WTC11 (cell line): ENCODE results near the gene IL34. TPM values are rescaled to one million over a fixed set of nuclear protein-coding genes. Genes with fewer than 3 reads are reported as not detected.

ENCODE experiments used
- ATAC-seq: fragments of 200-7000 bp; cut with Tn5 transposase; 2 replicates; pipeline ENCODE4 v1.10.0; 2021; ENCODE audit warnings: mild to moderate bottlenecking, moderate library complexity
- Bru-seq: library from RNA; stranded (reverse); fragments of 400-500 nt; gene quantifications from one replicate; lab custom pipeline; 2021; lab: Mats Ljungman, UMichigan
- CTCF ChIA-PET: fragments of 300-600 bp; sonication (Branson Sonifier 250); formaldehyde crosslinking; loops from one replicate; lab custom pipeline; 2021; ENCODE audit warnings: antibody characterized with exemption; lab: Charles Lee
- POLR2A ChIA-PET: fragments of 350-600 bp; sonication (Branson Sonifier 250); formaldehyde crosslinking; loops from one replicate; lab custom pipeline; 2021; ENCODE audit warnings: antibody characterized with exemption; lab: Charles Lee
- DNase-seq: peaks from one replicate; pipeline ENCODE4 v3.0.0; 2021; ENCODE audit warnings: low spot score
- H3K27ac Mint-ChIP-seq: 2 replicates; pipeline ENCODE4 v1.8.0; 2021; ENCODE audit warnings: mixed read lengths
- H3K27me3 Mint-ChIP-seq: 2 replicates; pipeline ENCODE4 v1.8.0; 2021; ENCODE audit warnings: low read depth, mild to moderate bottlenecking, moderate library complexity, mixed read lengths
- H3K36me3 Mint-ChIP-seq: 2 replicates; pipeline ENCODE4 v1.8.0; 2021; ENCODE audit warnings: mixed read lengths
- H3K4me1 Mint-ChIP-seq: 2 replicates; pipeline ENCODE4 v1.8.0; 2022; ENCODE audit warnings: mixed read lengths
- H3K4me3 Mint-ChIP-seq: 2 replicates; pipeline ENCODE4 v1.8.0; 2021; ENCODE audit warnings: mild to moderate bottlenecking, moderate library complexity, mixed read lengths
- H3K9me3 Mint-ChIP-seq: 2 replicates; pipeline ENCODE4 v1.8.0; 2021; ENCODE audit warnings: mixed read lengths
- CBFB ChIP-seq: sonication (generic); formaldehyde crosslinking; IDR thresholded peaks from 2 replicates; pipeline ENCODE4 v1.8.1; 2022; ENCODE audit warnings: mild to moderate bottlenecking, low read depth, missing genetic modification reagents
- MXD4 ChIP-seq: fragments of 250-450 bp; sonication (Bioruptor Pico); IDR thresholded peaks from 2 replicates; pipeline ENCODE4 v1.8.0; 2021; ENCODE audit warnings: mild to moderate bottlenecking, moderate library complexity, borderline replicate concordance
- NR2C2 ChIP-seq: sonication (generic); formaldehyde crosslinking; IDR thresholded peaks from 2 replicates; pipeline ENCODE4 v1.8.0; 2022; ENCODE audit warnings: mild to moderate bottlenecking, missing genetic modification reagents
- NR3C1 ChIP-seq: sonication (generic); formaldehyde crosslinking; conservative IDR thresholded peaks from 2 replicates; pipeline ENCODE4 v1.8.1; 2023; ENCODE audit warnings: low read depth, mild to moderate bottlenecking, missing genetic modification reagents
- PRRX2 ChIP-seq: fragments of 250-450 bp; sonication (Bioruptor Pico); IDR thresholded peaks from 2 replicates; pipeline ENCODE4 v1.8.0; 2021; ENCODE audit warnings: mild to moderate bottlenecking
- SMAD4 ChIP-seq: sonication (generic); formaldehyde crosslinking; IDR thresholded peaks from 2 replicates; pipeline ENCODE4 v1.8.0; 2022; ENCODE audit warnings: mild to moderate bottlenecking, missing genetic modification reagents
- TEAD1 ChIP-seq: sonication (generic); formaldehyde crosslinking; IDR thresholded peaks from 2 replicates; pipeline ENCODE4 v1.8.0; 2022; ENCODE audit warnings: mild to moderate bottlenecking, missing genetic modification reagents
- TEAD4 ChIP-seq: sonication (generic); formaldehyde crosslinking; IDR thresholded peaks from 2 replicates; pipeline ENCODE4 v1.8.0; 2022; ENCODE audit warnings: mild to moderate bottlenecking, missing genetic modification reagents
- ZBTB21 ChIP-seq: sonication (generic); formaldehyde crosslinking; IDR thresholded peaks from 2 replicates; pipeline ENCODE4 v1.8.1; 2023; ENCODE audit warnings: mild to moderate bottlenecking, missing genetic modification reagents, borderline replicate concordance
- ZNF121 ChIP-seq: sonication (generic); formaldehyde crosslinking; IDR thresholded peaks from 2 replicates; pipeline ENCODE4 v1.8.0; 2023; ENCODE audit warnings: missing genetic modification reagents
- long read RNA-seq, 3 experiments: library from RNA in 1 of 3; library from capped mRNA in 1 of 3; library from polyadenylated mRNA in 1 of 3; unstranded in 2 of 3; stranded (forward) in 1 of 3; transcript quantifications; one replicate each; pipeline ENCODE4 v2.0.0, GENCODE V29; 2021
- total RNA-seq: library from RNA; stranded (reverse); gene quantifications from 3 replicates; pipeline ENCODE4 v1.2.3, GENCODE V29; 2021
- TF ChIP-seq, protein P1 (sequence below): fragments of 250-450 bp; sonication (Bioruptor Pico); IDR thresholded peaks from 2 replicates; pipeline ENCODE4 v1.9.0; 2021; ENCODE audit warnings: mild to moderate bottlenecking
- TF ChIP-seq, protein P2 (sequence below): sonication (generic); formaldehyde crosslinking; IDR thresholded peaks from 2 replicates; pipeline ENCODE4 v1.8.0; 2022; ENCODE audit warnings: mild to moderate bottlenecking, missing genetic modification reagents
- TF ChIP-seq, protein P3 (sequence below): fragments of 250-450 bp; sonication (Bioruptor Pico); IDR thresholded peaks from 2 replicates; pipeline ENCODE4 v1.9.0; 2021; ENCODE audit warnings: moderate library complexity, mild to moderate bottlenecking, inconsistent platforms, borderline replicate concordance
- TF ChIP-seq, protein P4 (sequence below): sonication (generic); formaldehyde crosslinking; IDR thresholded peaks from 2 replicates; pipeline ENCODE4 v1.8.1; 2022; ENCODE audit warnings: low read depth, missing genetic modification reagents, borderline replicate concordance
- TF ChIP-seq, protein P5 (sequence below): sonication (generic); formaldehyde crosslinking; IDR thresholded peaks from 2 replicates; pipeline ENCODE4 v1.8.0; 2023; ENCODE audit warnings: missing genetic modification reagents, mild to moderate bottlenecking, borderline replicate concordance
- TF ChIP-seq, protein P6 (sequence below): fragments of 250-450 bp; sonication (Bioruptor Pico); conservative IDR thresholded peaks from 2 replicates; pipeline ENCODE4 v1.9.0; 2021; ENCODE audit warnings: mild to moderate bottlenecking
- TF ChIP-seq, protein P7 (sequence below): sonication (generic); formaldehyde crosslinking; IDR thresholded peaks from 2 replicates; pipeline ENCODE4 v1.8.0; 2022; ENCODE audit warnings: mild to moderate bottlenecking, missing genetic modification reagents

The IL34 gene
- total RNA-seq = 6.0 to 8.8 TPM (median 7.5 TPM) in 3 replicates
- percentile 34 among the genes with signal in this experiment for Bru-seq, nascent RNA
- long read RNA-seq, experiment 1, partial matches to known transcripts = 0 of 13 reads
- long read RNA-seq, experiment 1, other reads (novel, unspliced or antisense) = 12 of 13 reads
- long read RNA-seq, experiment 2, partial matches to known transcripts = 1 of 8 reads
- long read RNA-seq, experiment 2, other reads (novel, unspliced or antisense) = 7 of 8 reads
- long read RNA-seq, experiment 3, partial matches to known transcripts = 0 of 13 reads
- long read RNA-seq, experiment 3, other reads (novel, unspliced or antisense) = 12 of 13 reads

DNA sequence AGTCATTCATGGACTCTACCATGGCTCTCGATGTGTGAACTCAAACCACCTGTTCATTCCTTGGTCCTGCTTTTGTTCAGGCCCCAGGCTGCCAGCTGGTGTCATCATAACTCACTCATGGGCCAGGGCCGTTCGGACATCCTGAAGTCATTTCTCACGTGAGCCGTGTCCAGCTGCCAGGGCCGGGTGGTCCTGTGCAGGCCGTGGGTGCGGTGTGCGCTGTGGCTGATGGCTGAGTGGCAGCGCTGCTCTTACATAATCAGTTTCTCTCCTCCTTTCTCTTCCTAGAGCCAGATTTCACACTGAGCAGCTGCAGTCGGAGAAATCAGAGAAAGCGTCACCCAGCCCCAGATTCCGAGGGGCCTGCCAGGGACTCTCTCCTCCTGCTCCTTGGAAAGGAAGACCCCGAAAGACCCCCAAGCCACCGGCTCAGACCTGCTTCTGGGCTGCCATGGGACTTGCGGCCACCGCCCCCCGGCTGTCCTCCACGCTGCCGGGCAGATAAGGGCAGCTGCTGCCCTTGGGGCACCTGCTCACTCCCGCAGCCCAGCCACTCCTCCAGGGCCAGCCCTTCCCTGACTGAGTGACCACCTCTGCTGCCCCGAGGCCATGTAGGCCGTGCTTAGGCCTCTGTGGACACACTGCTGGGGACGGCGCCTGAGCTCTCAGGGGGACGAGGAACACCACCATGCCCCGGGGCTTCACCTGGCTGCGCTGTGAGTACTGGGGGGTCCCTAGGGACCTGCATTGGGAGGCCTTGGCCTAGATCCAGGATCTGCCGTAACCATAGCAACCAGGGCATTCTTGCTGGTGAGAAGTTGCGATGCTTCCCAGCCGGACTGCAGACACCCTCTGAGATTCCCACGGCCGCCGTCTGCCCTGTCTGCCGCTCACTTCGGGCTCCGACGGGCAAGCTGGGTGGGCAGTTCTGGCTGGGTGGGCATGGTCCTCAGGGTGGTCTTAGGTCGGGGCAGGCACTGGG is at the start of gene IL34:
Gene IL34, plus strand, starts transcription at position 300 of the 982 bp plus-strand sequence. Its CDS starts 389 bp downstream, at position 689.
- Mint-ChIP-seq H3K27me3 (no peaks in the 10 kb centered on the region), H3K4me1 (peaks cover 14% of the 10 kb centered on the region), H3K4me3 (no peak within 1 kb of the TSS), H3K27ac (peak within 1 kb of the TSS; percentile 65; the same call in 1 of the 2 replicates), H3K9me3 (peaks cover 16% of the 10 kb centered on the region), H3K36me3 (peaks cover 18% of the 10 kb centered on the region)
- POLR2A ChIA-PET = no interaction called here
- DNase-seq (no peak), ATAC-seq (no peak)
- CTCF ChIA-PET = interaction anchor here (1.2 kb wide), 1 partner anchor 55 kb away, joined by 3 read pairs; no protein-coding TSS in a partner anchor
- TF ChIP-seq, protein P1, sequence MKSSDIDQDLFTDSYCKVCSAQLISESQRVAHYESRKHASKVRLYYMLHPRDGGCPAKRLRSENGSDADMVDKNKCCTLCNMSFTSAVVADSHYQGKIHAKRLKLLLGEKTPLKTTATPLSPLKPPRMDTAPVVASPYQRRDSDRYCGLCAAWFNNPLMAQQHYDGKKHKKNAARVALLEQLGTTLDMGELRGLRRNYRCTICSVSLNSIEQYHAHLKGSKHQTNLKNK (CRISPR knock-in tag) = no peak
- TF ChIP-seq, protein P2, sequence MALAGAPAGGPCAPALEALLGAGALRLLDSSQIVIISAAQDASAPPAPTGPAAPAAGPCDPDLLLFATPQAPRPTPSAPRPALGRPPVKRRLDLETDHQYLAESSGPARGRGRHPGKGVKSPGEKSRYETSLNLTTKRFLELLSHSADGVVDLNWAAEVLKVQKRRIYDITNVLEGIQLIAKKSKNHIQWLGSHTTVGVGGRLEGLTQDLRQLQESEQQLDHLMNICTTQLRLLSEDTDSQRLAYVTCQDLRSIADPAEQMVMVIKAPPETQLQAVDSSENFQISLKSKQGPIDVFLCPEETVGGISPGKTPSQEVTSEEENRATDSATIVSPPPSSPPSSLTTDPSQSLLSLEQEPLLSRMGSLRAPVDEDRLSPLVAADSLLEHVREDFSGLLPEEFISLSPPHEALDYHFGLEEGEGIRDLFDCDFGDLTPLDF (CRISPR knock-in tag) = no peak
- TF ChIP-seq ZBTB21 (CRISPR knock-in tag) = no peak
- TF ChIP-seq PRRX2 (CRISPR knock-in tag) = no peak
- TF ChIP-seq SMAD4 (CRISPR knock-in tag) = no peak
- TF ChIP-seq, protein P3, sequence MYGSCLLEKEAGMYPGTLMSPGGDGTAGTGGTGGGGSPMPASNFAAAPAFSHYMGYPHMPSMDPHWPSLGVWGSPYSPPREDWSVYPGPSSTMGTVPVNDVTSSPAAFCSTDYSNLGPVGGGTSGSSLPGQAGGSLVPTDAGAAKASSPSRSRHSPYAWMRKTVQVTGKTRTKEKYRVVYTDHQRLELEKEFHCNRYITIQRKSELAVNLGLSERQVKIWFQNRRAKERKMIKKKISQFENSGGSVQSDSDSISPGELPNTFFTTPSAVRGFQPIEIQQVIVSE (CRISPR knock-in tag) = no peak
- TF ChIP-seq, protein P4, sequence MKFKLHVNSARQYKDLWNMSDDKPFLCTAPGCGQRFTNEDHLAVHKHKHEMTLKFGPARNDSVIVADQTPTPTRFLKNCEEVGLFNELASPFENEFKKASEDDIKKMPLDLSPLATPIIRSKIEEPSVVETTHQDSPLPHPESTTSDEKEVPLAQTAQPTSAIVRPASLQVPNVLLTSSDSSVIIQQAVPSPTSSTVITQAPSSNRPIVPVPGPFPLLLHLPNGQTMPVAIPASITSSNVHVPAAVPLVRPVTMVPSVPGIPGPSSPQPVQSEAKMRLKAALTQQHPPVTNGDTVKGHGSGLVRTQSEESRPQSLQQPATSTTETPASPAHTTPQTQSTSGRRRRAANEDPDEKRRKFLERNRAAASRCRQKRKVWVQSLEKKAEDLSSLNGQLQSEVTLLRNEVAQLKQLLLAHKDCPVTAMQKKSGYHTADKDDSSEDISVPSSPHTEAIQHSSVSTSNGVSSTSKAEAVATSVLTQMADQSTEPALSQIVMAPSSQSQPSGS (CRISPR knock-in tag) = no peak
- TF ChIP-seq, protein P5, sequence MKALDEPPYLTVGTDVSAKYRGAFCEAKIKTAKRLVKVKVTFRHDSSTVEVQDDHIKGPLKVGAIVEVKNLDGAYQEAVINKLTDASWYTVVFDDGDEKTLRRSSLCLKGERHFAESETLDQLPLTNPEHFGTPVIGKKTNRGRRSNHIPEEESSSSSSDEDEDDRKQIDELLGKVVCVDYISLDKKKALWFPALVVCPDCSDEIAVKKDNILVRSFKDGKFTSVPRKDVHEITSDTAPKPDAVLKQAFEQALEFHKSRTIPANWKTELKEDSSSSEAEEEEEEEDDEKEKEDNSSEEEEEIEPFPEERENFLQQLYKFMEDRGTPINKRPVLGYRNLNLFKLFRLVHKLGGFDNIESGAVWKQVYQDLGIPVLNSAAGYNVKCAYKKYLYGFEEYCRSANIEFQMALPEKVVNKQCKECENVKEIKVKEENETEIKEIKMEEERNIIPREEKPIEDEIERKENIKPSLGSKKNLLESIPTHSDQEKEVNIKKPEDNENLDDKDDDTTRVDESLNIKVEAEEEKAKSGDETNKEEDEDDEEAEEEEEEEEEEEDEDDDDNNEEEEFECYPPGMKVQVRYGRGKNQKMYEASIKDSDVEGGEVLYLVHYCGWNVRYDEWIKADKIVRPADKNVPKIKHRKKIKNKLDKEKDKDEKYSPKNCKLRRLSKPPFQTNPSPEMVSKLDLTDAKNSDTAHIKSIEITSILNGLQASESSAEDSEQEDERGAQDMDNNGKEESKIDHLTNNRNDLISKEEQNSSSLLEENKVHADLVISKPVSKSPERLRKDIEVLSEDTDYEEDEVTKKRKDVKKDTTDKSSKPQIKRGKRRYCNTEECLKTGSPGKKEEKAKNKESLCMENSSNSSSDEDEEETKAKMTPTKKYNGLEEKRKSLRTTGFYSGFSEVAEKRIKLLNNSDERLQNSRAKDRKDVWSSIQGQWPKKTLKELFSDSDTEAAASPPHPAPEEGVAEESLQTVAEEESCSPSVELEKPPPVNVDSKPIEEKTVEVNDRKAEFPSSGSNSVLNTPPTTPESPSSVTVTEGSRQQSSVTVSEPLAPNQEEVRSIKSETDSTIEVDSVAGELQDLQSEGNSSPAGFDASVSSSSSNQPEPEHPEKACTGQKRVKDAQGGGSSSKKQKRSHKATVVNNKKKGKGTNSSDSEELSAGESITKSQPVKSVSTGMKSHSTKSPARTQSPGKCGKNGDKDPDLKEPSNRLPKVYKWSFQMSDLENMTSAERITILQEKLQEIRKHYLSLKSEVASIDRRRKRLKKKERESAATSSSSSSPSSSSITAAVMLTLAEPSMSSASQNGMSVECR (CRISPR knock-in tag) = no peak
- TF ChIP-seq MXD4 (CRISPR knock-in tag) = no peak
- TF ChIP-seq CBFB (CRISPR knock-in tag) = no peak

DNA sequence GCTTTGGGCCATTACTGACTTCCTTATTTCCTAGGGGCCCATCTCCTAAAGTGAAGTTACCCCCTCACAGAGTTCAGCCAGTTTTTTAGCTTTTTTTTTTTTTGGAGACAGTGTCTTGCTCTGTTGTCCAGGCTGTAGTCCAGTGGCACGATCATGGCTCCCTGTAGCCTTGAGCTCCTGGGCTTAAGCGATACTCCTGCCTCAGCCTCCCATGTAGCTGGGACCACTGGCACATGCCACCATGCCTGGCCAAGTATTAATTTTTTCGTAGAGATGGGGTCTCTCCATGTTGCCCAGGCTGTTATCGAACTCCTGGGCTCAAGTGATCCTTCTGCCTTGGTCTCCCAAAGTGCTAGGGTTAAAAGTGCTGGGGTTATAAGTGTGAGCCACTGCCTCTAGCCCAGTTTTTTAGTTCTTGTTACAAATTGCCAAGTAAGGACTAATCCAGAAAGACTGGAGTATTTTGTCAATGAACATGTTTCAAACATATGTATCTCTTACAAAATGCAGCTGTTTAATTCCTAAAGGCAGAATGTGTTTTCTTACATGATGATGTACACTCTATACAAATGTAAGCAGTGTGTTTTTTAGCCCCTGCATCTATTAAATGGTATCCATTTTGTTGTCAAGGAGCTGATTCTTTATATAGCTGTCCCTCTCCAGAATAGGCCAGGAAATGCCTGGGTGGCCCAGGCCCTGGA is 49.1 kb upstream of the IL34 start:
- ATAC-seq = no peak
- no peak overlapping the region for H3K4me3 Mint-ChIP-seq
- H3K4me1 Mint-ChIP-seq = no peaks in the 10 kb centered on the region
- DNase-seq = no peak
- H3K36me3 Mint-ChIP-seq = no peaks in the 10 kb centered on the region
- ChIA-PET CTCF (no interaction called here), POLR2A (no interaction called here)
- no peak overlapping the region for H3K27ac Mint-ChIP-seq
- no peaks in the 10 kb centered on the region for H3K9me3 Mint-ChIP-seq
- H3K27me3 Mint-ChIP-seq = peaks cover 10% of the 10 kb centered on the region
- TF ChIP-seq NR3C1 (CRISPR knock-in tag) (no peak), ZNF121 (CRISPR knock-in tag) (peak; percentile 59; the same call in 1 of the 2 replicates), TEAD1 (CRISPR knock-in tag) (no peak), NR2C2 (CRISPR knock-in tag) (no peak), TEAD4 (no peak), SMAD4 (CRISPR knock-in tag) (no peak)
- TF ChIP-seq, protein P6, sequence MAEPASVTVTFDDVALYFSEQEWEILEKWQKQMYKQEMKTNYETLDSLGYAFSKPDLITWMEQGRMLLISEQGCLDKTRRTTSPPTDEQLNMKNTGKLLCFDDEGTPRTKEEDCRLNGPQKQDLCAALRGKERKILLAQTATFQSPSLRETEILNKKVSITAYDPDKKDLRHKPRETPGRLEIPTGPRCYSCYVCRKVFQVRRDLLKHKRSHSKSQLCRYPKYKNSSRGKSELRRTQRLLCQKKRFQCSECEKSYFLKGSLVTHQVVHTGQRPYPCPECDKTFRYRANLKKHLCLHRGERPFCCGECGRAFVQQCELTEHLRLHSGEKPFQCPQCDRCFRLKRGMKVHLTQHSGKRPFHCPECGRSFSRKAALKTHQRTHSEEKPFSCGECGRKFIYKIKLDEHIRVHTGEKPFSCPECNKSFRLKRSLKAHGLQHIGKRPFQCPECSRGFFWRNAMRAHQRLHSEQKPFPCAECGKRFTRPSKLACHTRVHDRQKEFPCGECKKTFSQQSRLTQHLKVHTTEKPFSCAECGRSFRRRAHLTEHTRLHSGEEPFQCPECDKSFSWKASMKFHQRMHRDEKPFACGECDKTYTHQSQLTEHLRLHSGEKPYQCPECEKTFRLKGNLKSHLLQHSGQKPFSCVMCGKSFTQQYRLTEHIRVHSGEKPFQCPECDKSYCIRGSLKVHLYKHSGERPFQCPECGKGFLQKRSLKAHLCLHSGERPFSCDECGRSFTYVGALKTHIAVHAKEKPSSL (CRISPR knock-in tag) = no peak
- TF ChIP-seq, protein P7, sequence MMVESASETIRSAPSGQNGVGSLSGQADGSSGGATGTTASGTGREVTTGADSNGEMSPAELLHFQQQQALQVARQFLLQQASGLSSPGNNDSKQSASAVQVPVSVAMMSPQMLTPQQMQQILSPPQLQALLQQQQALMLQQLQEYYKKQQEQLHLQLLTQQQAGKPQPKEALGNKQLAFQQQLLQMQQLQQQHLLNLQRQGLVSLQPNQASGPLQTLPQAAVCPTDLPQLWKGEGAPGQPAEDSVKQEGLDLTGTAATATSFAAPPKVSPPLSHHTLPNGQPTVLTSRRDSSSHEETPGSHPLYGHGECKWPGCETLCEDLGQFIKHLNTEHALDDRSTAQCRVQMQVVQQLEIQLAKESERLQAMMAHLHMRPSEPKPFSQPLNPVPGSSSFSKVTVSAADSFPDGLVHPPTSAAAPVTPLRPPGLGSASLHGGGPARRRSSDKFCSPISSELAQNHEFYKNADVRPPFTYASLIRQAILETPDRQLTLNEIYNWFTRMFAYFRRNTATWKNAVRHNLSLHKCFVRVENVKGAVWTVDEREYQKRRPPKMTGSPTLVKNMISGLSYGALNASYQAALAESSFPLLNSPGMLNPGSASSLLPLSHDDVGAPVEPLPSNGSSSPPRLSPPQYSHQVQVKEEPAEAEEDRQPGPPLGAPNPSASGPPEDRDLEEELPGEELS = no peak
